ENCODE measurements around the gene TSNAX. TPM values are rescaled to one million over a fixed set of nuclear protein-coding genes. Genes with fewer than 3 reads are reported as not detected.
A peak's percentile ranks its signal among the peaks of the same experiment; 100 is the strongest.

The TSNAX gene
- total RNA-seq, 1 experiment from 2014 or later: 60.0 TPM

GRCh38 chr1:231549733-231550447, 21.4 kb downstream of the TSNAX start:
- H3K36me3 ChIP-seq (ENCODE audit: insufficient read depth, low read length, poor library complexity, severe bottlenecking): no peaks in the 10 kb centered on the region
- POLR2A ChIA-PET (ENCODE audit: low non-redundant PET): no interaction called here
- TF ChIP-seq CTCF (conservative IDR thresholded peaks at IDR 0.05; ENCODE audit: low read depth, low read length): no peak
- no peak for TF ChIP-seq EZH2 (IDR thresholded peaks at IDR 0.05; ENCODE audit: borderline replicate concordance, low read depth, low read length, poor library complexity, severe bottlenecking)
- no TSS peak for BruUV-seq (replicated peaks)
- peaks cover 1% of the 10 kb centered on the region for H3K4me1 ChIP-seq (ENCODE audit: insufficient read depth, low read length, poor library complexity, severe bottlenecking)
- no peak overlapping the region for H3K4me3 ChIP-seq (ENCODE audit: low read depth, low read length, poor library complexity, severe bottlenecking)
- no peaks in the 10 kb centered on the region for H3K27me3 ChIP-seq (replicated peaks; ENCODE audit: insufficient read depth, low read depth, low read length, poor library complexity)
- intact Hi-C loops (cut with micrococcal nuclease; ENCODE audit: unreplicated experiment): no loop called here
- H3K27ac ChIP-seq (ENCODE audit: low read depth, low read length, poor library complexity, severe bottlenecking): no peak overlapping the region
- CTCF ChIA-PET: no interaction called here
- H3K9me3 ChIP-seq (ENCODE audit: low read depth, low read length, poor library complexity, severe bottlenecking): no peaks in the 10 kb centered on the region
- DNase-seq (ENCODE audit: low spot score): no peak

- TF ChIP-seq CTCF (conservative IDR thresholded peaks at IDR 0.05; ENCODE audit: low read depth, low read length) (peak; percentile 56), EZH2 (IDR thresholded peaks at IDR 0.05; ENCODE audit: borderline replicate concordance, low read depth, low read length, poor library complexity, severe bottlenecking) (no peak)
- DNase-seq (ENCODE audit: low spot score): peak; percentile 48
- no TSS peak for BruUV-seq (replicated peaks)
- ChIA-PET CTCF (no interaction called here), POLR2A (ENCODE audit: low non-redundant PET) (no interaction called here)
- H3K27me3 ChIP-seq (replicated peaks; ENCODE audit: insufficient read depth, low read depth, low read length, poor library complexity): no peaks in the 10 kb centered on the region
- no peak overlapping the region for H3K4me3 ChIP-seq (ENCODE audit: low read depth, low read length, poor library complexity, severe bottlenecking)
- intact Hi-C loops (cut with micrococcal nuclease; ENCODE audit: unreplicated experiment): no loop called here
- no peaks in the 10 kb centered on the region for H3K36me3 ChIP-seq (ENCODE audit: insufficient read depth, low read length, poor library complexity, severe bottlenecking)
- H3K4me1 ChIP-seq (ENCODE audit: insufficient read depth, low read length, poor library complexity, severe bottlenecking): no peaks in the 10 kb centered on the region
- no peaks in the 10 kb centered on the region for H3K9me3 ChIP-seq (ENCODE audit: low read depth, low read length, poor library complexity, severe bottlenecking)
- H3K27ac ChIP-seq (ENCODE audit: low read depth, low read length, poor library complexity, severe bottlenecking): no peak overlapping the region
These were observed 21.9 kb downstream of the TSNAX start for GRCh38 chr1:231550448-231550781.

- Histone ChIP-seq H3K4me1 (ENCODE audit: insufficient read depth, low read length, poor library complexity, severe bottlenecking) (no peaks in the 10 kb centered on the region), H3K9me3 (ENCODE audit: low read depth, low read length, poor library complexity, severe bottlenecking) (no peaks in the 10 kb centered on the region), H3K4me3 (ENCODE audit: low read depth, low read length, poor library complexity, severe bottlenecking) (no peak overlapping the region), H3K36me3 (ENCODE audit: insufficient read depth, low read length, poor library complexity, severe bottlenecking) (no peaks in the 10 kb centered on the region), H3K27me3 (replicated peaks; ENCODE audit: insufficient read depth, low read depth, low read length, poor library complexity) (no peaks in the 10 kb centered on the region), H3K27ac (ENCODE audit: low read depth, low read length, poor library complexity, severe bottlenecking) (no peak overlapping the region)
- no peak for TF ChIP-seq EZH2 (IDR thresholded peaks at IDR 0.05; ENCODE audit: borderline replicate concordance, low read depth, low read length, poor library complexity, severe bottlenecking)
- no peak for TF ChIP-seq CTCF (conservative IDR thresholded peaks at IDR 0.05; ENCODE audit: low read depth, low read length)
- DNase-seq (ENCODE audit: low spot score): no peak
- CTCF ChIA-PET: no interaction called here
- intact Hi-C loops (cut with micrococcal nuclease; ENCODE audit: unreplicated experiment): no loop called here
- BruUV-seq (replicated peaks): no TSS peak
- POLR2A ChIA-PET (ENCODE audit: low non-redundant PET): no interaction called here
These were observed 24.9 kb downstream of the TSNAX start for GRCh38 chr1:231553320-231553719.
